Right forelimb (tissue), 1 donor: Measurements from ENCODE around the gene SHB.
"Not testable (repeated sequence)": the region's sequence is repeated elsewhere in the genome, so short reads cannot be mapped to it uniquely, and the experiment has no call there.

Experiments
- DNase-seq: peaks from one replicate; pipeline ENCODE4 v3.0.0-alpha.2; 2018

Gene SHB

DNA sequence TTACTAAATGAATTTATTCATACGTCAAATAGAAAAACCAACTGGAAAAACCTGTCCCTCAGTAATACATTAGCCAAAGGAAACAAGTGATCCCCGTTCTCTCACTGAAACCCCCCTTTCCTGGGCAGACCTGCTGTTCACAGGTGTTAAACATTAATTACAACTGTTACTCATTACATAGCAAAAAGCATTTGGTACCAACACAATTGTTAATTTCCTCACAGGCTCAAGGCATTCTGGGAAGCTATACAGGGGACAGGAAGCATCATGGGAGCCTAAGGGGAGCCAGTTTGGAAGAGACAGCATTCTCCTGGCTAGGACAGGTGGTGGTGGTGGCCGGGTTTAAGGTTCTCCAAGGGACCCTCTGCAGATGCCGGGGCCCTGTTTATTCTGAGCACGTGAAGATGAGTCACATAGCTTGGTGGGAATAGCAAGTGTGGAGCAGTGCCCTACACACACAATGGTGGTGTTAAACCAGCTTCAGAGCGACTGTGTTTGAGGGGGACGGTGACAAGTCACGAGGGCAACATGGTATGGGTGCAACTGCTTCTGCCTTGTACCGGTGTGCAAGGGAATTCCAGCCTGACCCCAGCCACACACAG lies 102.5 kb downstream of the SHB start:
- no peak for DNase-seq

DNA sequence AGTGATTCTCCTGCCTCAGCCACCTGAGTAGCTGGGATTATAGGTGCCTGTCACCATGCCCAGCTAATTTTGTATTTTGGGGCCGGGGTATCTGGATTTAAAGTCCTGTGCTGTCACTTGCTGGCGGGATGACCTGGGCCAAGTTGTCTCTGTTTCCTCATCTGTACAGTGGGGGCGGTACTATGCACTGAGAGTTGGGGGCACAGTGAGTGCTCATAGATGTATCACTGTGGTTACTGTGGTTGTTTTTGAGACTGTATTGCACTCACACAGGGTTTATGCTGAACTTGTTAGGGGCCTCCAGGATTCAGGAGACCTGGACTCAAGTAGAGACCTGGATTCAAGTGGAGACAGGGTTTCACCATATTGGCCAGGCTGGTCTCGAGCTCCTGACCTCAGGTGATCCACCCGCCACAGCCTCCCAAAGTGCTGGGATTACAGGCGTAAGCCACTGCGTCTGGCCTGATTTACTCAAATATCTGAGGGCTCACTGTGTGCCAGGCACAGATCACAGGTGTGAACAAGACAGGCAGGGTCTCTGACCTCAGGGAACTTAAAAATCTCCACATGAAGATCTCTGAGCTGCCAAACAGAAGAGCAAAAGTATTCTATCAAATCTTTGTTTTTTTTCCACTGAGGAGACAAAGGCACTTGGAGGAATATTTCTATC lies 103.2 kb downstream of the SHB start:
- DNase-seq, result not testable (repeated sequence)

DNA sequence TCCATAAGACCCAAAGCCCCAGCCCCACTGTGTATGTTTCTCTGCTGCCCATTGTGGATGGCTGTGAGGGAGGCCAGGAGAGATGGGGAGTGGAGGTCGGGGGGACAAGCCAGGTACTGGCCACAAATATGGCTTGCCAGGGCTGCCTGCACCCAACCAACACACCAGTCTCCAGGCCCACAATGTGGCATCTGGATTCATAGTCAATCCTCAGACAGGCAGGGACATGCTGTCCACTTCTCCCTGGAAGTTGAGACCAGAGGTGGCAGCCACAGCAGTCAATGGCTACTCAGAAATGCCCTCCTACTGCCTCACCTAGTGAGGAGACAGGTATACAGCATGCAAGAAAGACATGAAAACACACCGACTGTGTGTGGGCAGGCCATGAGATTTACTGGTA lies 103.9 kb downstream of the SHB start:
- no peak for DNase-seq

DNA sequence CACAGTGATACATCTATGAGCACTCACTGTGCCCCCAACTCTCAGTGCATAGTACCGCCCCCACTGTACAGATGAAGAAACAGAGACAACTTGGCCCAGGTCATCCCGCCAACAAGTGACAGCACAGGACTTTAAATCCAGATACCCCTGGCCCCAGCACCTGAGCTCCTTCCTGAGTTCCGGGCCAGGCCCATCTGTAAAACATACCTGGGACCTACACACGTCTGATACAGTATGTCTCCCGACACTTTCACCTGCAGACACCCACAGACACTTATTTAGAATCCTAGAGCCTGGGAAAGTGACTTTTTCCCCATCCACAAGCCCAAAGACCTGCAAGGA lies 104.3 kb downstream of the SHB start:
- DNase-seq, result no peak

DNA sequence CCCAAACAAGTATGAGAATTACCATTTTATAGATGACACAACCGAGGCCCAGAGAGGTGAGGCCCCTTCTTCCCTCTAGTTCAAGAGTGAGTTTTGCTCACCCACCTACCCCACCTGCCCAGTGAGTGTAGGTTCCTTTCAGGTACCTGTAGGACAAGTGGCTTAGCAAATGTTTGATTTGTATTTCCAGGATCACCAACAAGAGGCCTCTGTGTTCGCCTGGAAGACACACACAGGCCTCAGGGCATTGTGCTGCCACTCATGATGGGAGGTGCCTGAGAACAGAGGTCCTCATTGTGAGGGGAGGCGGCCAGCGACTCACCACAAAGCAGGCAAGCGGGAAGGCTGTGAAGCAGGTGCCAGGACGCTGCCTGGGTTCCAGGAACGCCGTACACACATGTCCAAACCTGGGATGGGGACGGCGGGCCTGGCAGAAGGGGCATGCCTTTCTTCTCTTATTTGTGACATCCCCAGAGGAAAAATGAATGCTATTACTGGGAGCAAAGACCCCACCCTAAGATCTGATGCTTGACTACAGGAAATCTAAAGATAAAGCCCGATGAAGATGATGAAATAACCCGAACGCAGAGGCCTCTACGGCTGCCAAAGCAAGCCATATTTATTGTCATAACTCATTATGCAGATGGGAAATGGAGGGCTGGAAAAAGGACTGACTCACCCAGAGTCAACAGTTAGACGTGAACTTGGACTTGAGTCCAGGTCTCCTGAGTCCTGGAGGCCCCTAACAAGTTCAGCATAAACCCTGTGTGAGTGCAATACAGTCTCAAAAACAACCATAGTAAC lies 104.9 kb downstream of the SHB start:
- DNase-seq, result no peak

DNA sequence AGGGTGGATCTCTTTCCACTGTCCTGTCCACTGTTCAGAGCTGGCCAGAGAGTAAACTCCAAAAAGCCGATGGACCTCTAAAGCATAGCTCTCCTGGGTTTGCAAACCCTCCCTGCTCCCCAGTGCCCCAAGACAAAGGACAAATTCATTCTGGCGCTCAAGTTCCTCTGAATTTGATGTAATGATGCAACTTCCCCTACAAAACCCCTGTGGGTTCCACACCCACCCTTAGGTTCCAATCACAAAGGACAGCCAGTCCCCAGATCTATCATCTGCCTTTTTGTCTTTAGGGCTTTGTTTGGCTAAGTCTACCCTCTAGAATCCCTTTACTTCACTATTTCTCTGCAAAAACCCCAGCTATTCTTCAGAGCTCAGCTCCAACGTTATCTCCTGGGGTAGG lies 107.7 kb downstream of the SHB start:
- no peak for DNase-seq

DNA sequence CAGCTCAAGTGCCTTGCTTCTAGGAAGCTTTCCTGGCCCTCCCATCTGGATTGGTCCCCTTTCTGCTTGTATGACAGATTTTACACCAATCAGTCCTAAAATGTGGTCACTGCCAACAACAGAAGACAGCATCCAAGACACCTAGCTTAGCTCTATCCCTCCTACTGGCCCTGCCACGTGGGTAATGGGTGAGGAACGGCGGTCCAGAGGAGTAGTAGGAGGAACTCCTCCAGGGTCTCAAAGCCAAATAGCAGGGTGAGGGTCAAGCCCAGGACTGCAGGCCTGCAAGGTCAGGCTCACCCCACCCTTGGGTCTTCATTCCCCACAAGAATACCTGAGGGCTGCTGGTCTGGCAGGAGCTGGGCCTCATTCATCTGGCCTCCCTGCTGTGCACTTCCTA lies 108.4 kb downstream of the SHB start:
- DNase-seq, result no peak

DNA sequence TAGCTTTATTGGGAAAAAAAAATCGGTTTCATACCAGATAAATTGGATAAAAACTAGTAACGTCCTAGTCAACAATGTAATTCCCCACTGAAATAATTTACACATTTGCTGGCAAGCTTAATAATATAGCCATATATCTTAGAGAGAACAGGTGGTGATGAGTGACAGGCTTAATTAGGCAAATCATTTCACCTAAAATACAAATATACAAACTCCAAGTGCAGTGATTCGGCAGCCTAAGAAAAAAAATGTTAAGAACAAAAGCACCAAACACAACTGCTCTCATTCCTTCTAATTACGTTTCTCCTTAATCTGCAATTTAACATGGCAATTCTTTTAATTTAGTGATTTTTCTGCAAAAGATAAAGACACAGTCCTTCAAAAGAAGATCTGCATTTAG lies 109.1 kb downstream of the SHB start:
- no peak for DNase-seq

DNA sequence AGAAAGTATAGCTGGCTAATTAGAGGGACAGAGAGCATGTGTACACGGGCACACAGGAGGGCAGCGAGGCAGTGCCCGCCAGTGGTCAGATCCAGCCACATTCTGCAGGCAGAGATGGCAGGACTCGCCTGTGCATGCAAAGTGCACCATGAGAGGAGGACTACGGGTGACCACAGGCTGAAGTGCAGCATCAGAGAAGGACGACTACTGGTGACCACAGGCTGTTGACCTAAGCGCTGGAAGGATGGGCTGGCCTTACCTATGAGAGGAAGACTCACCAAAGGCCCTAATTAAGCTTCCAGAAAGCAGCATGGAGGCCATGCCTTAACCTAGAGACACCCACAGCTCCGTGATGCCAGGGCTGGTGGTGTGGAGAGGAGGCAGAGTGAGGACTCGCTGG lies 110.9 kb downstream of the SHB start:
- DNase-seq, result no peak

DNA sequence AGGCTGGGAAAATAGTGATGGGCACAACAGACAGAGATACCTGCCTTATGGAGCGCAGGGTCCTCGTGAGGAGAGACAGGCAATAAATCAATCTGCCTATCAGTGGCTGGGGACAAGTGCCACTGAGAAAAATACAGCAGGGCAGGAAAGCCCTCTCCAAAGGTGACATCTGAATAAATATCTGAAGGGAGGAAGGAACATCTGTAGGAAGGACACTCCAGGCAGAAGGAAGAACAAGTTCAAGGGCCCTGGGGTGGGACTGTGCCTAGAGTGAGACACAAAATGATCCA lies 111.4 kb downstream of the SHB start:
- DNase-seq, result no peak

DNA sequence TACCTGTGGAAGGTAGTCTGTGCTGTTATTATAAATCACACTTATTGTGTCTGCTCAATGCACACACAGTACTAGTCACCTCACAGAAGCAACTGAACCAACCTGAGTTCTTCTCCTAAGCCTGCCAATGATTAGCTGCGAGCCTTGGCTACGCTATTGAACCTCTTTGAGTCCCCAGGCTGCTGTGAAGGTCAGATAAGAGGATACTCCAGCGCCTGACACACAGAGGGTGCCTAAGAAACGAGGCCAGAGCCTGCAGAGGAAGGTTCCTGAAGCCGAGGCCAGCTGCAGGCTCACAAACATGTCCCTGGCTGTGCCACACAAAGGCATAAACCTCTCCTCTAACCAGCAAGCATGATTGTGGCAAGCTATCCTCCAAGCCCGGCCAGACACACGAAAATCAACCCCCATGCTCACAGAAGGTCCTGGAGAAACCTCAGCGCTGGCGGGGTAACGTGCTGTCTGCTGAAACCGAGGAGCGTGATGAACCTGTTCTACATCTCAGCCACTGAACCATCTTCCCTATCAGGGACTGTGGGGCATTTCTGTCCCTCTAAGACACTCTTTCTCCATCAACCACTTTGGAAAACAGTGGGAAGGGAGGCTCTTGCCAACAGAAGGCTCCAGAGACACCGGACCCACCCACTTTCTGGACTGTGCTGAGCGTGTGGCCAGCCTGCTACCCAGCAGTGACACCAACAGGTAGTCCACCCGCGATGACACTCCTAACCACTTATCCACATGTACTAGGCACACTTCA lies 111.9 kb downstream of the SHB start:
- no peak for DNase-seq

DNA sequence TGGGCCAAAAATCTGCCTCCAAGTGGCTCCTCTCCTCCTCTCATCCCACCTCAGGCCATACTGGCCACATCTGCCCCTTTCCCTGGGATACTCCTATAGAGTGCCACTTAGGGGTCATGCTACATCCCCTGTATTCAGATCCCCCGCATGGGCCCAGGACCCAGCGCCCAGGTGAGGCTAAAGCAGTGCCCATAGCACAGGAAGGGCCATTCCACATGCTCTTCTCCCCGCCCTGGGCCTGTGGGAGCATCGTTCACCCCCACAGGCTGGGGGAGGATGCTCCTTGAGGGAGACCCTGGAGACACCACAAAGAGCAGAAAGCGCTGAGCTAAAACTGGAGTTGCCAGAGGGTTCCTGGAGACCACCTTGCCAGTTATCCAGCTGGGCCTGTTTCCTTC lies 112.6 kb downstream of the SHB start:
- no peak for DNase-seq

DNA sequence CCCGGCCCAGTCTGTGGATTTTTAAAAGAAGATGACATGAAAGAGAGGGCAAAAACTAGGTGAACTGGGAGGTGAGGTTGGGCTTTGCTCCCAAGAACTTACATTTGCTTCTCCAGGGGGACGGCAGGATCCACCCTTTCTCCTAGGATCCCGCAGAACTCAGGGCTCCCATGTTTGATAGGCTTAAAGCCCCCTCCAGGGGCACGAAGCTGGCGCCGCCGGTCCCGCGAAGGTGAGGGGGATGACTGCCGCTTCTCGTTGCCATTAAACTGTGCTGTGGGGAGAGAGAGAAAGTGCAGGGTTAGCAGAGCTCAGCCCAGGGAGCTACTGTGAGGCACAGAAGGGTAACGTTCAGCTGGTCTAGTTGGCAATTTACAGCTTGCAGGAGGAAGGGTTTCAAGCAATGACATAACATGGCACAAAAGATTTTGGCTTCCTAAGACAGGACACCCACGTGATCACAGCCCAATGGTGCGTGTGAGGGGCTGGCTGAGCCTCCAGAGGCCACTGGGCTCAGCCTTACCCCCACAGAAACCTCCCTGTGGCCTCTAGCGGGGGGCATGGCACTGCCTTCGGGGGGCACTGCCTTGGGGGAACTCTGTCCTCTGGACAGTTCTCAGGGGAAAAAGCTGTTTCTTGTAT lies 113.1 kb downstream of the SHB start:
- DNase-seq, result no peak

DNA sequence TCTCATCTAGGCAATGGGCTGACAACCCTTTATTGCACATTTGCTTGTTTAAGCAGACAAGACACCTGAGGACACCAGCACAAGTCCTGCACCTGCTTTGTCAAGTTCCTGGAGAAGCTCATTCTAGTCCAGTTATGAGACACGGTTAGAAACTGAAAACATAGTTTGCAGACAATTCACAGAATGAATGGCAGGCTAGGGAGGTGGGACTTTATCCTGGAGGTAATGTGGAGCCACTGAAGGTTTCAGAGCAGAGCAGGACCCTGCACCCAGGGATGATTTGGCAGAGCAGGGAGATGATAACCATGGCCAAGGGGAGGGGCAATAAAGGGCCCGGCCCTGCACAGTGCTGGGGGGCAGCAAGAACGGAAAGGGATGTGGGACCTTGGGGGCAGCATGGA lies 114.4 kb downstream of the SHB start:
- no peak for DNase-seq

DNA sequence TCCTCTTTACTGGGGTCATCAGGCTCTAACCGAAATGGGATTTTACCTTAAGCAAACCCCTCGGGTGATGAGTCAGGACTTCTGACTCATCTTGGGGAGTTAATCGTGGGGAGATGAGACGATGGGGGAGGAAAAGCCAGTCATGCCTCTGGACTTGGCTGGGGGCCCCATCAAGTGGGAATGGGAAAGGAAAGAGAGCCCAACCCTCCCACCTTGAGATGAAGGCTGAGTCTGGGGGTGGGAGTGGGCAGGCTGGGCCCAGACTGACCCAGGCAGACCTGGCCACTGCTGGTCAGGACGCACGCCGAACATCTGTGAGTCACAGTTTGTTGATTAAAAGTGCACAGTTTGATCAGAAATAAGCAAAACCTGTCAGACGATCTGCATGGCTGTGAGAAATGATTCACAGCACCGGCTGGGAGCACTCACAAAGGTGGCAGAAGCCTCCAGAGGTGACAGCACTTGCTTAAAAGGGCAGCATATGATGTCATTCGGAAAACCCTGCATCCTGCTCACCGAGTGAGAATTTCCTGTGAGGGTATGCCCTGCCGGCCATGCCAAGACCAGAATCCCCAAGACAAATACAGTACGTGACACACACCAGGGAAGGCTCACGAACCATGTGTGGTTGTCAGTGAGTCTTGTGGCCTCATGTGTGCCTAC lies 115.1 kb downstream of the SHB start:
- DNase-seq, result no peak

DNA sequence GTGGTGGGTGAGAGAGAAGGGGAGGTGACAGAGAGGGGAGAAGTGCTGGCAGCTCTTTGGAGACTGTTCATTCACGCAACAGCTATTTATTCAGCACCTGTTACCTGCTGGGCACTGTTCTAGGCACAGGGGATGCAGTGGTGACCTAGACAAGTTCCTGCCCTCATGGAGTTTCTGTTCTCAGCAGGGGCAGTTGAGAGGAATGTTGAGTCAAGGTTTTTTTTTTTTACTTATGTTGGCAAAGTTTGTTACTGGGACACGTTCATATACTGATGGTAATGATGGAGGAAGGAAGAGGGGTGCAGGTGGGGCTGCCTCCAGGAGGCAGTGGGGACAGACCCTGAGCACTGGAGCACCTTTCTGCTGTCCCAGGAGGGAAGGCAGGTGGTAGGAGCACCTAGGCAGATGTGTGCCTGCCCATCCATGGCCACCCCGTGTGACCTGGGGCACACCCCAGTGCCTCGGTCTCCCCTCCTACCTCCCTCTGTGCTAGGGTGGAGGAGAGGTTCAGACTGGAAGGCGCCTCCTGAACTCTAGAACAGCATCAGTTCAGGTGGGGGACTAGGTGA lies 115.7 kb downstream of the SHB start:
- DNase-seq, result no peak

DNA sequence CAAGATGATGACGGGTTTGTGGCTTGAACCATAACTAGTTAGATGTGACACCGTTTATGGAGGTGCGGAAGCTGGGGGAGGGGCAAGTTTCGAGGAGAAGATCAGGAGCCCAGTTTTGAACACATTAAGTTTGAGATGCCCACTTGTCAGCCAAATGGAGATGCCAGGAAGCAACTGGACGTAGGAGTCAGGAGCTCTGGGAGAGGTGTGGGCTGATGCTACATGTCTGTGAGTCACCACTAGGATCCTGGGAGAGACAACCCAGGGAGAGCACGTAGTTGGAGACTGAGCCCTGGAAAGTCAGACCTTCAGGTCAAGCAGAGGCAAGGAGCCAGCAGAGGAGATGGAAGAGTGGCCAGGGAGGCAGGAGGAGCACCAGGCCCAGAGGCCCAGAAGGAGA lies 116.3 kb downstream of the SHB start:
- no peak for DNase-seq

DNA sequence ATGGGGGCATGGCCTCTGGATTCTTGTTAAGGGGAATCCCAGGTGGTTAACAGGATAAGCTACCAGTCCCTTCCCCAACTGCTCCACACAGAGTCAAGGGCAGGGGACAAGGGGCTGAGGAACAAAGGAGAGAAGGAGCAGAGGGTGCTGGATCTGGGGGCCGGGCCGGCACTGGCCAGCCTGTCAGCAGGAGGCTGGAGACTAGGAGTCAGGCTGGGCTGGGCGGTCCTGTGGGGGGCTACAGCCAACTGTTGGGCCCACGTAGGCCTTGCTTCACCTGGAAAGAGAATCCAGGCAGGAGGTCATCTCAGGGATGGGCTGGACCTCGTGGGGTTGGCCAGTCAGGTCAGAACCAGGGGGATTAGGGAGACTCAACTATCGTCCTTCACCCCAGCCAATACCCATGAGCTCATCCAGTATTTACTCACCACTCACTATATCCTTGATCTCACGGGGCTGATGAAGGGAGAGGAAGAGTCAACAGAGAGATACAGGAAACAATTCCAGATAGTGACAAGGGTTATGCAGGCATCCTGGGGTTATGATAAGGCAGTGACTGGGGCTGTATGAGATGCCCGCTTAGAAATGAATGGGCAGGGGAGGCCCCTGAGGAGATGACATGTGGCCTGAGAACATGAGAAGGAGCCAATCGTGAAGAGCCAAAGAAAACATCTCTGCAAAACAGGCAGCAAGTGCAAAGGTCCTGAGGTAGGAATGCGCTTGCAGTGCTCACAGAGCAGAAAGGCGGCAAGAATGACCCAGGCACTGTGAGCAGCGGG lies 117.2 kb downstream of the SHB start:
- no peak for DNase-seq

DNA sequence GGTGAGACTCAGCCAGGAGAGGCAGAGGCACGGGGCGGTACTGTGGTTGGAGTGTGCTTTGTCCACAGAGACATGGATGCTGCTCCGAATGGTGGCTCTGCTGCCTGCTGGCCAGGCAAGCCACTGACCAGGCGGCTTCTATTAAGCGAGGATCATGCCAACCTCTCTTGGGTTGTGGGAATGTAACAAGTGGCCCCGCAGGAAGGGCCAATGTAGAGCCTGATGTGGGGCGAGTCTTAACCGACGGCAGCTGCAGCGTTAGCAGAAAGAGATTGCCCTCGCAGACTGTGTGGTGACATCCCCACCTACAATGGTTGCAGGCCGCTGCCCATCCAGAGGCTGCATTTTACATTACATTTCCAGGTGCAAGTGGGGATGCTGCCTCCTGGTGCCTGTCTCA lies 118.5 kb downstream of the SHB start:
- no peak for DNase-seq

DNA sequence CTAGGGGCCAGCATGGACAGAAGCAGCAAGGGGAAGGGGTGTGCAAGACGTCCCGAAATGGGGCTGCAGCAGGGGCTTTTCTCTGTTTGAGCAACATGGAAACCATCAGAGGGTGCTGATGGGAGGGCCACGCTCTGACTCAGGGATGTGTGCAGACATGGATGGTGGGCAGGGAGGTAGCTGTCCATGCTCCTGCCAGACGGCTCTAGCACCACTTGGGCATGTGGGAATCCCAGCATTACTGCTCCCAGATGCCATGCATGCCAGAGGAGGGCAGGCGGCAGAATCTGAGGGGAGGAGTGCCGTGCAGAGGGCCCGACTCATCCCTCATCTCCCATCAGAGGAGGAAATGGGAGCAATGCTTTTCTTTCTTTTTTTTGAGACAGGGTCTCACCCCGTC lies 119.5 kb downstream of the SHB start:
- DNase-seq, result no peak

DNA sequence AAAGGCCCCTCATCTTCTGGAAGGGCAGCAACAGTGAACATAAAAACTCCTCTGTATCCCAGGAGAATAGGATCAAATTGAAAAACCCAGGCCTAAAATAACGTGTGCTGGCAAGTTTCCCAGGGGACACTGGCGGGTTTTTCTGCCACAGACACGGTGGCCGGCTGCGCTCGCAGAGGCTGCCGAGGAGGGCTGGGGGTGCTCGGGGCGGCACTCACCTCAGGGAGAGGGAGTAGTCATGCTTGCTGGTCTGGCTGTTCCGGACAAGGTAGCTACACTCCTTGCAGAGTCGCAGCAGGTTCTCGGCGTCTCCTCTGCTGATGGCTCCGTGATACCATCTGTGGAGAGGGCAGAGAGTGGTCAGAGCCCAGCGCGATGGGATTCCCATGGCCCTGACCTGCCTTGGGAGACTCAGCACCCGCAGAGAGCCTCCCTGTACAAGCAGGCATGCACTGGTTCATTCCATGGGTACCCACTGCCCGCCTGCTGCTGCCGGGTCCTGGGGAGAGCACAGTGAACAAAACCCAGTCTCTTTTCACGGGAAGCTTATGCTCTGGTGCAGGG lies 120.5 kb downstream of the SHB start:
- no peak for DNase-seq
